K562 (cell line): ENCODE measurements around the gene RAB5A. TPM values are rescaled to one million over a fixed set of nuclear protein-coding genes. Genes with fewer than 3 reads are reported as not detected.

Experiments
- ATAC-seq: fragments of 200-7000 bp; cut with Tn5 transposase; 3 replicates; pipeline ENCODE4 v1.9.1; 2020; ENCODE audit warnings: moderate library complexity
- BruUV-seq: library from RNA; stranded (reverse); fragments of 400-500 nt; replicated peaks from 2 replicates; lab custom pipeline; 2021; lab: Mats Ljungman, UMichigan
- CTCF ChIA-PET: fragments of 300-600 bp; formaldehyde crosslinking; extraction: SDS; loops from one replicate; lab custom pipeline; 2021; ENCODE audit warnings: low intra/inter-chr PET ratio; lab: Yijun Ruan, JAX
- POLR2A ChIA-PET: fragments of 300-600, 350-650 bp; sonication (Branson Sonifier 250); formaldehyde crosslinking; extraction: SDS; loops from one replicate; lab custom pipeline; 2021; ENCODE audit warnings: antibody characterized with exemption, inconsistent platforms; lab: Yijun Ruan, JAX
- DNase-seq, 4 experiments: peaks; one replicate each; pipeline versions ENCODE4 v3.0.0 to v3.0.0-alpha.2; 2011 to 2018; ENCODE audit warnings: low spot score in 3 of 4, mixed read lengths in 3 of 4; ENCODE audit errors: extremely low read depth in 1 of 4
- FAIRE-seq: peaks from 2 replicates; lab custom pipeline; 2011; peaks lifted over from hg19 to GRCh38; lab: Jason Lieb, UNC
- H2AFZ ChIP-seq: 2 replicates; pipeline ENCODE4 v1.6.0; 2011; ENCODE audit warnings: low read depth, low read length, control low read depth, inconsistent platforms
- H3K27ac ChIP-seq: fragments of 200-600 bp; 3 replicates; pipeline ENCODE4 v1.8.0; 2011; ENCODE audit warnings: low read depth, mild to moderate bottlenecking, control low read depth, inconsistent platforms, low read length, moderate library complexity, mixed read lengths; ENCODE audit errors: extremely low read depth
- H3K27me3 ChIP-seq, 2 experiments: fragments of 300-600 bp in 1 of 2; 2 replicates in 1 of 2; 3 replicates in 1 of 2; pipeline versions ENCODE4 v1.6.0 to v1.8.0; 2011; ENCODE audit warnings: inconsistent platforms in 2 of 2, low read length in 2 of 2, mild to moderate bottlenecking in 1 of 2, mixed read lengths in 1 of 2, moderate library complexity in 1 of 2; ENCODE audit not compliant: control insufficient read depth in 2 of 2, insufficient read depth in 2 of 2
- H3K36me3 ChIP-seq: fragments of 300-600 bp; 3 replicates; pipeline ENCODE4 v1.8.0; 2011; ENCODE audit warnings: mild to moderate bottlenecking, low read length, inconsistent platforms; ENCODE audit not compliant: control insufficient read depth, insufficient read depth
- H3K4me1 ChIP-seq, 2 experiments: fragments of 200-600 bp in 1 of 2; replicated peaks in 1 of 2; 2 replicates in 1 of 2; 3 replicates in 1 of 2; pipeline versions ENCODE4 v1.5.1 to v1.8.0; 2011; ENCODE audit warnings: inconsistent platforms in 2 of 2, low read length in 2 of 2, mild to moderate bottlenecking in 1 of 2, mixed read lengths in 1 of 2, moderate library complexity in 1 of 2; ENCODE audit not compliant: control insufficient read depth in 2 of 2, insufficient read depth in 2 of 2
- H3K4me2 ChIP-seq: 2 replicates; pipeline ENCODE4 v1.6.1; 2011; ENCODE audit warnings: low read length, control low read depth, inconsistent platforms, mixed read lengths; ENCODE audit not compliant: insufficient read depth
- H3K4me3 ChIP-seq: fragments of 200-600 bp; sonication (generic), shearing (Covaris generic); 2 replicates; pipeline ENCODE4 v1.5.1; 2016; ENCODE audit warnings: control low read depth, inconsistent platforms
- H3K79me2 ChIP-seq: fragments of 200-600 bp; 3 replicates; pipeline ENCODE4 v1.8.0; 2011; ENCODE audit warnings: low read length, inconsistent platforms; ENCODE audit not compliant: control insufficient read depth, insufficient read depth
- H3K9ac ChIP-seq, 2 experiments: 2 replicates each; pipeline versions ENCODE4 v1.6.0 to v1.6.1; 2011; ENCODE audit warnings: low read depth in 2 of 2, low read length in 2 of 2, control low read depth in 1 of 2, inconsistent platforms in 1 of 2, mild to moderate bottlenecking in 1 of 2, mixed read lengths in 1 of 2; ENCODE audit not compliant: insufficient read depth in 1 of 2
- H3K9me1 ChIP-seq: one replicate; pipeline ENCODE4 v1.6.0; 2011; ENCODE audit warnings: inconsistent platforms, mild to moderate bottlenecking, low read length, moderate library complexity; ENCODE audit not compliant: control insufficient read depth, insufficient read depth
- H3K9me3 ChIP-seq: replicated peaks from 2 replicates; pipeline ENCODE4 v1.5.1; 2011; ENCODE audit warnings: low read depth, low read length, inconsistent platforms; ENCODE audit not compliant: control insufficient read depth, insufficient read depth
- H4K20me1 ChIP-seq: replicated peaks from 2 replicates; pipeline ENCODE4 v1.6.1; 2011; ENCODE audit warnings: low read length, inconsistent platforms, mixed read lengths; ENCODE audit not compliant: control insufficient read depth, insufficient read depth
- CLOCK ChIP-seq: fragments of 250-450 bp; sonication (Bioruptor Pico); IDR thresholded peaks from 2 replicates; pipeline ENCODE4 v1.4.0; 2020; ENCODE audit warnings: mild to moderate bottlenecking, moderate library complexity, borderline replicate concordance
- CREM ChIP-seq: IDR thresholded peaks from 2 replicates; pipeline ENCODE4 v1.6.1; 2014; ENCODE audit warnings: antibody characterized with exemption, low read depth
- GATA2 ChIP-seq: sonication (generic); formaldehyde crosslinking; IDR thresholded peaks from 2 replicates; pipeline ENCODE4 v1.4.0; 2020; ENCODE audit warnings: mild to moderate bottlenecking, missing genetic modification reagents
- MAZ ChIP-seq, 2 experiments: fragments of 450-650 bp in 1 of 2; sonication (generic) in 1 of 2; formaldehyde crosslinking; IDR thresholded peaks in 1 of 2; conservative IDR thresholded peaks in 1 of 2; 2 replicates each; pipeline versions ENCODE4 v1.4.0 to v1.5.0; 2020; ENCODE audit warnings: mild to moderate bottlenecking in 1 of 2, missing genetic modification reagents in 1 of 2
- NBN ChIP-seq: fragments of 450-650 bp; IDR thresholded peaks from 2 replicates; pipeline ENCODE4 v1.6.1; 2016; ENCODE audit warnings: low read depth, mild to moderate bottlenecking
- TCFL5 ChIP-seq: fragments of 250-450 bp; sonication (Bioruptor Pico); conservative IDR thresholded peaks from 2 replicates; pipeline ENCODE4 v1.6.1; 2021; ENCODE audit warnings: mild to moderate bottlenecking, moderate library complexity, matching md5 sums
- U2AF1 ChIP-seq: fragments of 200-400 bp; formaldehyde crosslinking; optimal IDR thresholded peaks from 2 replicates; pipeline ENCODE3; 2017; ENCODE audit warnings: mild to moderate bottlenecking, low read depth, low read length, moderate library complexity
- VEZF1 ChIP-seq: fragments of 200-800 bp; sonication (Bioruptor generic); IDR thresholded peaks from 2 replicates; pipeline ENCODE4 v1.6.1; 2017; ENCODE audit warnings: missing genetic modification characterization, missing compliant biosample characterization
- ZNF133 ChIP-seq: fragments of 250-450 bp; sonication (Bioruptor Pico); IDR thresholded peaks from 2 replicates; pipeline ENCODE4 v1.4.0; 2020; ENCODE audit warnings: mild to moderate bottlenecking
- WGBS: fragments of 100-300 bp; shearing (Covaris generic); methylation state at CpG from one replicate; pipeline ENCODE4 v1.1.6; 2016; ENCODE audit warnings: low coverage, mixed read lengths; ENCODE audit not compliant: insufficient coverage; ENCODE audit errors: missing lambda C conversion rate; 5-methylcytosine and 5-hydroxymethylcytosine counted together
- in situ Hi-C: fragments of 300-500 bp; cut with MboI; formaldehyde crosslinking; loops from 4 replicates; pipeline ENCODE4 v1.15.0; 2018; ENCODE audit warnings: inconsistent platforms, mixed read lengths
- intact Hi-C: fragments of 100-400 bp; cut with micrococcal nuclease; formaldehyde crosslinking; loops from 2 replicates; pipeline ENCODE4 v1.14.2; 2022
- polyA plus RNA-seq, 8 experiments: library from polyadenylated mRNA; depleted of rRNA in 4 of 8; stranded (reverse) in 5 of 8; unstranded in 3 of 8; fragments of >200 nt; fragmentation: Nextera tagmentation in 2 of 8; fragmentation: Illumina TruSeq in 1 of 8; extraction: Ambion mirVana in 2 of 8; extraction: Trizol in 1 of 8; gene quantifications; 2 replicates each; pipeline versions ENCODE4 v1.2.1 to v1.2.3, GENCODE V29; 2011 to 2014; ENCODE audit warnings: inconsistent platforms in 1 of 8, missing spikeins in 1 of 8
- total RNA-seq, 7 experiments: library from RNA; depleted of rRNA in 6 of 7; stranded (reverse); fragments of >200 nt in 6 of 7; fragmentation: Illumina TruSeq in 2 of 7; extraction: Trizol in 2 of 7; gene quantifications; 2 replicates each; pipeline versions ENCODE4 v1.2.1 to v1.2.3, GENCODE V29; 2011 to 2021; ENCODE audit warnings: low replicate concordance in 1 of 7
- TF ChIP-seq, protein P1 (sequence below): sonication (generic); formaldehyde crosslinking; IDR thresholded peaks from 2 replicates; pipeline ENCODE4 v1.8.0; 2022; ENCODE audit warnings: missing genetic modification reagents, mild to moderate bottlenecking, borderline replicate concordance

Gene RAB5A
- total and polyA plus RNA-seq, 9 of the 15 experiments (the other 6 are each of a cell fraction or from before 2014, with no cell fraction given) = 28.3 to 64.2 (median 49.0) TPM

DNA sequence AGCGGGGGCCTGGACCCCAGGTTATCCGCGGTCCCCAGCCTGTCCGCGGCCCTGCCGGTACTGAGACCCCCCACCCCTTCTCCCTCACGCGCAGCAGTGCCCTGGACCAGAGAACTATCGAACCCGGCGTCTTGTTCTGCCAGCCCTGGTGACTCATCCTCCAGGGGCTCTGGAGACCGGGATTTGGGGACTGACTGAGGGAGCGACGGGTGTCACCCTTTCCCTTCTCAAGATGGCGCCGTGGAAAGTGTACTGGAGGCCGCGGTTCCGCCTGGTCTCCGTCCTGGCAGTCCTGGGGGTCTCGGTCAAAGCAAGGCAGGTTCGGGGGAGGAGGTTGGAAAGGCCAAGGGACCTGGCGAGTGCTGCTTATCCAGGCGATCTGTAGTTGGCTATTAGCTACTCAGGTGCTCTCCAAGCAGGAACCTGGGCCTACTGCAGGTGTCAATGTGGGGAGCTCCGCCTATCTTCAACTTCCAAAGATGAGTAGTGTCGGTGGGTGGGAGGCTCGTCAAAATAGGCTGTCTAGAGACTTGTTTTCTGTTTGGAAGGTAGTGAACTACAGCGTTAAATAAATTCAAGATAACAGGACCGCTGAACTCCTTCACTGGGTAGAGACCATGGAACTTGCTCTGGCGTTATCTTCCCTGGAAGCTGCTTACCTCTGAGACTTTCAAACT, 790 bp downstream of the RAB5A start:
- Histone ChIP-seq H2AFZ (peak overlapping the region; percentile 89), H3K9me3 (no peaks in the 10 kb centered on the region), H3K27ac (peak overlapping the region; percentile 98), H3K36me3 (peaks cover 28% of the 10 kb centered on the region), H3K4me3 (peak overlapping the region; percentile 91), H3K4me1 (peaks cover 9 to 11% of the 10 kb centered on the region in 2 experiments; a peak in 4 of 5 replicates), H3K9ac (peak overlapping the region; percentile 91 to 99), H4K20me1 (peaks cover 12% of the 10 kb centered on the region; the same call in 1 of the 2 replicates), H3K27me3 (no peaks in the 10 kb centered on the region), H3K4me2 (peak overlapping the region; percentile 99), H3K79me2 (peaks cover 70% of the 10 kb centered on the region), H3K9me1 (no peaks in the 10 kb centered on the region)
- POLR2A ChIA-PET = interaction anchor here (0.7 to 3.6 kb wide), 10 partner anchors 11 to 218 kb away, joined by 3 to 34 read pairs (median 4); no protein-coding TSS in a partner anchor
- ATAC-seq (peak; percentile 69), DNase-seq (peak in 3 of 4 experiments; percentile 66 to 78 (median 72)), FAIRE-seq (peak; percentile 81)
- intact Hi-C loops = loop anchor here (1.0 to 10.0 kb wide), 5 partner anchors 45 to 377 kb away; partner anchors contain the start of gene SGO1
- WGBS = 1% methylated on average over 30 of the region's 30 CpGs
- BruUV-seq = TSS peak; percentile 42
- in situ Hi-C loops = loop anchor here (5.0 kb wide), 1 partner anchor 95 kb away; the partner anchor contains the start of gene KAT2B
- CTCF ChIA-PET = no interaction called here
- no peak for TF ChIP-seq GATA2 (CRISPR knock-in tag)
- TF ChIP-seq, protein P1, sequence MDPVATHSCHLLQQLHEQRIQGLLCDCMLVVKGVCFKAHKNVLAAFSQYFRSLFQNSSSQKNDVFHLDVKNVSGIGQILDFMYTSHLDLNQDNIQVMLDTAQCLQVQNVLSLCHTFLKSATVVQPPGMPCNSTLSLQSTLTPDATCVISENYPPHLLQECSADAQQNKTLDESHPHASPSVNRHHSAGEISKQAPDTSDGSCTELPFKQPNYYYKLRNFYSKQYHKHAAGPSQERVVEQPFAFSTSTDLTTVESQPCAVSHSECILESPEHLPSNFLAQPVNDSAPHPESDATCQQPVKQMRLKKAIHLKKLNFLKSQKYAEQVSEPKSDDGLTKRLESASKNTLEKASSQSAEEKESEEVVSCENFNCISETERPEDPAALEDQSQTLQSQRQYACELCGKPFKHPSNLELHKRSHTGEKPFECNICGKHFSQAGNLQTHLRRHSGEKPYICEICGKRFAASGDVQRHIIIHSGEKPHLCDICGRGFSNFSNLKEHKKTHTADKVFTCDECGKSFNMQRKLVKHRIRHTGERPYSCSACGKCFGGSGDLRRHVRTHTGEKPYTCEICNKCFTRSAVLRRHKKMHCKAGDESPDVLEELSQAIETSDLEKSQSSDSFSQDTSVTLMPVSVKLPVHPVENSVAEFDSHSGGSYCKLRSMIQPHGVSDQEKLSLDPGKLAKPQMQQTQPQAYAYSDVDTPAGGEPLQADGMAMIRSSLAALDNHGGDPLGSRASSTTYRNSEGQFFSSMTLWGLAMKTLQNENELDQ (CRISPR knock-in tag) = no peak; the same call in 1 of the 2 replicates
- no peak for TF ChIP-seq CLOCK (CRISPR knock-in tag)
- no peak for TF ChIP-seq TCFL5 (CRISPR knock-in tag)
- TF ChIP-seq CREM = no peak; the same call in 1 of the 2 replicates
- TF ChIP-seq U2AF1 = no peak
- no peak for TF ChIP-seq ZNF133
- no peak; the same call in 1 of the 2 replicates for TF ChIP-seq NBN
- no peak for TF ChIP-seq VEZF1
- TF ChIP-seq MAZ (CRISPR knock-in tag; conservative IDR thresholded peaks at IDR 0.05 in 1 of 2, IDR thresholded peaks at IDR 0.05 in 1 of 2) = no peak
